IMR-90 (cell line): ENCODE measurements around the gene LUZP4. TPM values are rescaled to one million over a fixed set of nuclear protein-coding genes. Genes with fewer than 3 reads are reported as not detected.

Experiments used
- ATAC-seq: fragments of 200-7000 bp; cut with Tn5 transposase; 2 replicates; pipeline ENCODE4 v1.9.1; 2020; ENCODE audit warnings: low read depth, mild to moderate bottlenecking, moderate library complexity
- BruUV-seq: library from RNA; stranded (reverse); fragments of 400-500 nt; replicated peaks from 2 replicates; lab custom pipeline; 2021; lab: Mats Ljungman, UMichigan
- CTCF ChIA-PET: fragments of 300-600 bp; formaldehyde crosslinking; extraction: SDS; loops from one replicate; lab custom pipeline; 2021; ENCODE audit warnings: antibody characterized with exemption; lab: Yijun Ruan, JAX
- POLR2A ChIA-PET: fragments of 300-600 bp; sonication (Branson Sonifier 250); formaldehyde crosslinking; loops from one replicate; lab custom pipeline; 2022; ENCODE audit warnings: antibody characterized with exemption; ENCODE audit not compliant: unreplicated experiment; lab: Charles Lee
- DNase-seq: peaks from one replicate; pipeline ENCODE4 v3.0.0; 2013
- H2AFZ ChIP-seq: replicated peaks from 2 replicates; pipeline ENCODE3; 2013; ENCODE audit warnings: low read length, mild to moderate bottlenecking; ENCODE audit not compliant: poor library complexity
- H2AK5ac ChIP-seq: 2 replicates; pipeline ENCODE4 v1.6.1; 2013; ENCODE audit warnings: low read depth, low read length, inconsistent platforms
- H2AK9ac ChIP-seq: replicated peaks from 2 replicates; pipeline ENCODE3; 2013; ENCODE audit warnings: mild to moderate bottlenecking, low read depth, low read length, moderate library complexity; ENCODE audit not compliant: poor library complexity
- H2BK120ac ChIP-seq: 2 replicates; pipeline ENCODE4 v1.6.1; 2013; ENCODE audit warnings: low read depth, low read length, inconsistent platforms
- H2BK15ac ChIP-seq: 3 replicates; pipeline ENCODE4 v1.6.1; 2013; ENCODE audit warnings: low read depth, low read length, inconsistent platforms
- H2BK20ac ChIP-seq: 2 replicates; pipeline ENCODE4 v1.6.1; 2013; ENCODE audit warnings: low read depth, mild to moderate bottlenecking, inconsistent platforms, low read length, moderate library complexity
- H2BK5ac ChIP-seq: 2 replicates; pipeline ENCODE4 v1.6.1; 2013; ENCODE audit warnings: mild to moderate bottlenecking, low read depth, low read length, inconsistent platforms; ENCODE audit not compliant: poor library complexity, severe bottlenecking
- H3K14ac ChIP-seq: replicated peaks from 2 replicates; pipeline ENCODE4 v1.6.1; 2013; ENCODE audit warnings: low read depth, low read length, inconsistent platforms
- H3K18ac ChIP-seq: 2 replicates; pipeline ENCODE4 v1.6.1; 2013; ENCODE audit warnings: low read depth, low read length, control low read depth
- H3K23ac ChIP-seq: 2 replicates; pipeline ENCODE4 v1.6.1; 2013; ENCODE audit warnings: low read depth, low read length, inconsistent platforms
- H3K27ac ChIP-seq: 2 replicates; pipeline ENCODE4 v1.5.1; 2013; ENCODE audit warnings: mild to moderate bottlenecking, control low read depth, low read length; ENCODE audit not compliant: insufficient read depth
- H3K27me3 ChIP-seq: 2 replicates; pipeline ENCODE4 v1.6.1; 2013; ENCODE audit warnings: low read length; ENCODE audit not compliant: control insufficient read depth, insufficient read depth
- H3K36me3 ChIP-seq: 2 replicates; pipeline ENCODE4 v1.6.1; 2013; ENCODE audit warnings: low read length, mixed read lengths; ENCODE audit not compliant: control insufficient read depth, insufficient read depth
- H3K4ac ChIP-seq: 2 replicates; pipeline ENCODE4 v1.6.1; 2013; ENCODE audit warnings: low read depth, low read length, inconsistent platforms
- H3K4me1 ChIP-seq: 2 replicates; pipeline ENCODE4 v1.6.1; 2013; ENCODE audit warnings: low read length, mixed read lengths; ENCODE audit not compliant: control insufficient read depth, insufficient read depth
- H3K4me2 ChIP-seq: 2 replicates; pipeline ENCODE4 v1.6.1; 2013; ENCODE audit warnings: low read depth, mild to moderate bottlenecking, control low read depth, low read length, moderate library complexity
- H3K4me3 ChIP-seq: 2 replicates; pipeline ENCODE4 v1.5.1; 2013; ENCODE audit warnings: low read depth, mild to moderate bottlenecking, control low read depth, low read length, moderate library complexity; ENCODE audit not compliant: insufficient read depth
- H3K56ac ChIP-seq: 2 replicates; pipeline ENCODE4 v1.6.1; 2013; ENCODE audit warnings: low read length, inconsistent platforms; ENCODE audit not compliant: insufficient read depth; ENCODE audit errors: extremely low read depth
- H3K79me1 ChIP-seq, 2 experiments: 2 replicates each; pipeline ENCODE4 v1.6.1; 2013; ENCODE audit warnings: low read length in 2 of 2, inconsistent platforms in 1 of 2, low read depth in 1 of 2
- H3K9ac ChIP-seq: 2 replicates; pipeline ENCODE4 v1.6.1; 2013; ENCODE audit warnings: low read depth, low read length, control low read depth
- H3K9me1 ChIP-seq: 2 replicates; pipeline ENCODE4 v1.6.1; 2013; ENCODE audit warnings: low read length, inconsistent platforms; ENCODE audit not compliant: insufficient read depth
- H3K9me3 ChIP-seq: 2 replicates; pipeline ENCODE4 v1.6.1; 2013; ENCODE audit warnings: low read length; ENCODE audit not compliant: control insufficient read depth, insufficient read depth
- H4K20me1 ChIP-seq: 2 replicates; pipeline ENCODE4 v1.6.1; 2013; ENCODE audit warnings: low read length, inconsistent platforms; ENCODE audit not compliant: insufficient read depth
- H4K5ac ChIP-seq: 2 replicates; pipeline ENCODE4 v1.6.1; 2013; ENCODE audit warnings: mild to moderate bottlenecking, low read depth, low read length, control low read depth
- H4K8ac ChIP-seq, 2 experiments: 2 replicates each; pipeline ENCODE4 v1.6.1; 2013; ENCODE audit warnings: low read depth in 2 of 2, low read length in 2 of 2, control low read depth in 1 of 2, inconsistent platforms in 1 of 2
- H4K91ac ChIP-seq: 2 replicates; pipeline ENCODE4 v1.6.1; 2013; ENCODE audit warnings: low read depth, low read length, inconsistent platforms; ENCODE audit not compliant: insufficient read depth
- CEBPB ChIP-seq: IDR thresholded peaks from 2 replicates; pipeline ENCODE4 v1.6.1; 2012; ENCODE audit warnings: low read depth, low read length, improper control_type of control experiment
- CHD1 ChIP-seq: IDR thresholded peaks from 2 replicates; pipeline ENCODE4 v1.6.1; 2012; ENCODE audit warnings: low read depth, low read length, improper control_type of control experiment
- ELK1 ChIP-seq: fragments of 150-350 bp; IDR thresholded peaks from 2 replicates; pipeline ENCODE4 v1.6.1; 2016; ENCODE audit warnings: low read depth, mild to moderate bottlenecking, low read length, moderate library complexity, borderline replicate concordance
- FOS ChIP-seq: fragments of 150-350 bp; IDR thresholded peaks from 2 replicates; pipeline ENCODE4 v1.6.1; 2016; ENCODE audit warnings: low read depth, low read length
- MAFK ChIP-seq: IDR thresholded peaks from 2 replicates; pipeline ENCODE4 v1.6.1; 2012; ENCODE audit warnings: low read depth, low read length, improper control_type of control experiment
- MAZ ChIP-seq: IDR thresholded peaks from 2 replicates; pipeline ENCODE4 v1.6.1; 2012; ENCODE audit warnings: low read depth, mild to moderate bottlenecking, low read length, improper control_type of control experiment, moderate library complexity, borderline replicate concordance
- MXI1 ChIP-seq: IDR thresholded peaks from 2 replicates; pipeline ENCODE4 v1.6.1; 2012; ENCODE audit warnings: low read depth, mild to moderate bottlenecking, low read length, moderate library complexity, borderline replicate concordance
- POLR2A ChIP-seq: IDR thresholded peaks from 2 replicates; pipeline ENCODE4 v1.6.1; 2012; ENCODE audit warnings: mild to moderate bottlenecking, low read depth, low read length
- RAD21 ChIP-seq: IDR thresholded peaks from 2 replicates; pipeline ENCODE4 v1.6.1; 2012; ENCODE audit warnings: low read length, improper control_type of control experiment
- RCOR1 ChIP-seq: IDR thresholded peaks from 2 replicates; pipeline ENCODE4 v1.6.1; 2012; ENCODE audit warnings: mild to moderate bottlenecking, low read length, improper control_type of control experiment; ENCODE audit not compliant: insufficient replicate concordance
- RFX5 ChIP-seq: IDR thresholded peaks from 2 replicates; pipeline ENCODE4 v1.8.0; 2012; ENCODE audit warnings: low read depth, mild to moderate bottlenecking, low read length, moderate library complexity
- SMC3 ChIP-seq: fragments of 150-350 bp; IDR thresholded peaks from 2 replicates; pipeline ENCODE4 v1.6.1; 2016; ENCODE audit warnings: low read depth, mild to moderate bottlenecking, antibody characterized with exemption, low read length, moderate library complexity
- WGBS, 2 experiments: methylation state at CpG; one replicate each; pipeline versions ENCODE4 v1.1.5 to v1.1.7; 2013; ENCODE audit warnings: missing lambda C conversion rate in 2 of 2; ENCODE audit not compliant: insufficient read length in 1 of 2; ENCODE audit errors: extremely low coverage in 2 of 2; 5-methylcytosine and 5-hydroxymethylcytosine counted together
- dilution Hi-C: fragments of 300-500 bp; cut with HindIII; formaldehyde crosslinking; loops from one replicate; pipeline ENCODE4 v1.14.3; 2018; ENCODE audit warnings: low sequenced_read_pairs; ENCODE audit not compliant: unreplicated experiment
- in situ Hi-C: fragments of 300-500 bp; cut with MboI; formaldehyde crosslinking; loops from 3 replicates; pipeline ENCODE4 v1.14.3; 2019; ENCODE audit warnings: low sequenced_read_pairs, inconsistent platforms, mixed read lengths
- intact Hi-C: fragments of 100-400 bp; cut with micrococcal nuclease; formaldehyde crosslinking; loops from 2 replicates; pipeline ENCODE4 v1.10.0; 2022
- polyA plus RNA-seq, 3 experiments: library from polyadenylated mRNA; depleted of rRNA; stranded (reverse); fragments of >200 nt; gene quantifications; 2 replicates each; pipeline ENCODE4 v1.2.3, GENCODE V29; 2012; ENCODE audit warnings: low replicate concordance in 1 of 3
- total RNA-seq: library from RNA; depleted of rRNA; stranded (reverse); fragments of >200 nt; gene quantifications from 2 replicates; pipeline ENCODE4 v1.2.3, GENCODE V29; 2012
- TF ChIP-seq, protein P1 (sequence below): conservative IDR thresholded peaks from 2 replicates; pipeline ENCODE4 v1.5.1; 2012; ENCODE audit warnings: mild to moderate bottlenecking, low read depth, low read length, improper control_type of control experiment

Gene LUZP4
- total and polyA plus RNA-seq, 2 of the 4 experiments (the other 2 are of a cell fraction): not detected

DNA sequence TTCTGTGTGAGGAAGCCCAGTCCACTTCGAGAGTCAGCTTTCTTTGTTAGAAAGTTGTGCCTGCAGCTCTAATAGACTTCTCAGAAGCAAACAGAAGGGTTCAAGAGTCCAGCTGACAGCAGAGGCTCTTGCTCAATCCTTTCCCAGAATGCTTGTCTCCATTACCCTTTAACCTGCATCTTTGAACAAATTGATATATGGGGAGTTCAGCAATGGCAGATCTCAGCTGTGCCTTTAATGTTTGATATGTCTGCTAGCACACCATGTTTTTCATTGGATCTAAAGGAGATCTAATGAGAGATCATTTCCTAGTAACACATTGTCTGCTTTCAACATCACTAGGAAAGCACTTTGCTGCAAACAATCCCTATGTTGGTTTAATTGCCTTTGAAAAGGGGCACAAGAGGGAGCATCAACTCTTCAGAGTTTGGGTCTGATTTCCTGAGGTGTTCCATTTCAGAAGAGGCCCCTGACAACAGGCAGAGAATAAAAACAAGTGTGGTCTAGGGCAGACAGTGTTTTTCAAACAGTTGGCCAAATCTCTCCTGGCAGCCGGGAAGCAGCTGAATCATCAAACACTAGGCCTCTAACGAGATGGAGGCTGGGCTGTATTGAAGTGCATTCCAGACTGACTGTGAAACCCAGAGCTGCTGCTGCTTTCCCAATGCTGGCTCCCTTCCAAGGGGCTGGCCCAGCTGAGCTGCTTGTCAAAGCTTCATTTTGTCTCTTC lies 55.5 kb downstream of the LUZP4 start:
- Histone ChIP-seq H4K5ac (peak overlapping the region; percentile 78), H4K8ac (peak overlapping the region; percentile 22 to 77; a peak in 2 of 4 replicates), H3K27me3 (no peaks in the 10 kb centered on the region), H3K4me1 (no peaks in the 10 kb centered on the region; the same call in 1 of the 2 replicates), H3K18ac (peak overlapping the region; percentile 90; the same call in 1 of the 2 replicates), H2AK5ac (peak overlapping the region; percentile 23; the same call in 1 of the 2 replicates), H3K79me1 (no peaks in the 10 kb centered on the region), H3K56ac (no peak overlapping the region), H2BK5ac (peak overlapping the region; percentile 82), H3K4ac (peak overlapping the region; percentile 56), H3K27ac (peak overlapping the region; percentile 76; the same call in 1 of the 2 replicates), H2AK9ac (no peak overlapping the region), H4K20me1 (no peaks in the 10 kb centered on the region), H3K14ac (no peak overlapping the region; the same call in 1 of the 2 replicates), H3K36me3 (no peaks in the 10 kb centered on the region), H3K9me1 (no peaks in the 10 kb centered on the region), H3K9ac (peak overlapping the region; percentile 48), H3K9me3 (no peaks in the 10 kb centered on the region), H3K4me2 (peak overlapping the region; percentile 32; the same call in 1 of the 2 replicates), H3K4me3 (no peak overlapping the region), H4K91ac (peak overlapping the region; percentile 37), H2AFZ (no peak overlapping the region), H2BK20ac (peak overlapping the region; percentile 38), H2BK120ac (peak overlapping the region; percentile 49), H2BK15ac (peak overlapping the region; percentile 81; the same call in 2 of the 3 replicates), H3K23ac (peak overlapping the region; percentile 36; the same call in 1 of the 2 replicates)
- WGBS, 2 experiments: no CpG with 5 or more reads among the region's 3 CpGs
- DNase-seq: peak; percentile 95
- no TSS peak for BruUV-seq
- POLR2A ChIA-PET: interaction anchor here (0.6 to 0.7 kb wide), 2 partner anchors 23 to 91 kb away, joined by 3 to 4 read pairs; no protein-coding TSS in a partner anchor
- intact Hi-C loops: no loop called here
- ATAC-seq: peak; percentile 93
- CTCF ChIA-PET: interaction anchor here (0.8 kb wide), 1 partner anchor 298 kb away, joined by 3 read pairs; no protein-coding TSS in a partner anchor
- TF ChIP-seq RFX5: no peak
- no peak for TF ChIP-seq CHD1
- TF ChIP-seq MAZ: no peak
- peak; percentile 82 for TF ChIP-seq CEBPB
- TF ChIP-seq, protein P1, sequence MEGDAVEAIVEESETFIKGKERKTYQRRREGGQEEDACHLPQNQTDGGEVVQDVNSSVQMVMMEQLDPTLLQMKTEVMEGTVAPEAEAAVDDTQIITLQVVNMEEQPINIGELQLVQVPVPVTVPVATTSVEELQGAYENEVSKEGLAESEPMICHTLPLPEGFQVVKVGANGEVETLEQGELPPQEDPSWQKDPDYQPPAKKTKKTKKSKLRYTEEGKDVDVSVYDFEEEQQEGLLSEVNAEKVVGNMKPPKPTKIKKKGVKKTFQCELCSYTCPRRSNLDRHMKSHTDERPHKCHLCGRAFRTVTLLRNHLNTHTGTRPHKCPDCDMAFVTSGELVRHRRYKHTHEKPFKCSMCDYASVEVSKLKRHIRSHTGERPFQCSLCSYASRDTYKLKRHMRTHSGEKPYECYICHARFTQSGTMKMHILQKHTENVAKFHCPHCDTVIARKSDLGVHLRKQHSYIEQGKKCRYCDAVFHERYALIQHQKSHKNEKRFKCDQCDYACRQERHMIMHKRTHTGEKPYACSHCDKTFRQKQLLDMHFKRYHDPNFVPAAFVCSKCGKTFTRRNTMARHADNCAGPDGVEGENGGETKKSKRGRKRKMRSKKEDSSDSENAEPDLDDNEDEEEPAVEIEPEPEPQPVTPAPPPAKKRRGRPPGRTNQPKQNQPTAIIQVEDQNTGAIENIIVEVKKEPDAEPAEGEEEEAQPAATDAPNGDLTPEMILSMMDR: no peak
- no peak for TF ChIP-seq ELK1
- 0 out of 2 replicates have a peak, but pooled peaks have one; percentile 18 for TF ChIP-seq SMC3
- no peak for TF ChIP-seq RCOR1
- TF ChIP-seq MXI1: no peak
- TF ChIP-seq MAFK: peak; percentile 48
- no peak for TF ChIP-seq POLR2A
- TF ChIP-seq RAD21: no peak
- TF ChIP-seq FOS: peak; percentile 55; the same call in 1 of the 2 replicates
- dilution Hi-C loops: no loop called here
- in situ Hi-C loops: loop anchor here (5.0 kb wide), 1 partner anchor 217 kb away; the partner anchor contains the start of gene PLS3
